ENCODE data around the gene CCDC149.

The CCDC149 gene

GRCh38 chr4:24894243-24894642, 18.6 kb downstream of the CCDC149 start:
- Histone ChIP-seq H3K4me2 (ENCODE audit: low read depth, low read length, poor library complexity, severe bottlenecking) (no peak overlapping the region), H4K20me1 (ENCODE audit: low read depth, low read length) (no peaks in the 10 kb centered on the region), H3K9ac (ENCODE audit: low read length) (no peak overlapping the region), H3K27ac (ENCODE audit: low read depth, low read length) (no peak overlapping the region), H3K27me3 (ENCODE audit: low read length) (no peaks in the 10 kb centered on the region), H3K4me3 (ENCODE audit: insufficient read depth, low read length, poor library complexity, severe bottlenecking) (no peak overlapping the region), H3K79me2 (ENCODE audit: insufficient read depth, low read length) (no peaks in the 10 kb centered on the region), H3K9me2 (replicated peaks; ENCODE audit: insufficient read depth, low read length) (no peaks in the 10 kb centered on the region), H3K9me3 (ENCODE audit: insufficient read depth, low read length) (no peaks in the 10 kb centered on the region), H2AFZ (ENCODE audit: low read depth, low read length, severe bottlenecking) (no peak overlapping the region), H3K36me3 (ENCODE audit: low read length) (no peaks in the 10 kb centered on the region), H3F3A (ENCODE audit: insufficient read depth) (no peaks in the 10 kb centered on the region)
- TF ChIP-seq CTCF (IDR thresholded peaks at IDR 0.05; ENCODE audit: insufficient read depth, low read length, poor library complexity, severe bottlenecking) (no peak), EZH2phosphoT487 (conservative IDR thresholded peaks at IDR 0.05; ENCODE audit: low read length) (no peak)

GRCh38 chr4:24892778-24893177, 20.1 kb downstream of the CCDC149 start:
- Histone ChIP-seq H3K27ac (ENCODE audit: low read depth, low read length) (no peak overlapping the region), H3K36me3 (ENCODE audit: low read length) (no peaks in the 10 kb centered on the region), H3K27me3 (ENCODE audit: low read length) (no peaks in the 10 kb centered on the region), H3K4me3 (ENCODE audit: insufficient read depth, low read length, poor library complexity, severe bottlenecking) (no peak overlapping the region), H2AFZ (ENCODE audit: low read depth, low read length, severe bottlenecking) (no peak overlapping the region), H4K20me1 (ENCODE audit: low read depth, low read length) (no peaks in the 10 kb centered on the region), H3K9ac (ENCODE audit: low read length) (no peak overlapping the region), H3K9me3 (ENCODE audit: insufficient read depth, low read length) (no peaks in the 10 kb centered on the region), H3K79me2 (ENCODE audit: insufficient read depth, low read length) (no peaks in the 10 kb centered on the region), H3F3A (ENCODE audit: insufficient read depth) (no peaks in the 10 kb centered on the region), H3K4me2 (ENCODE audit: low read depth, low read length, poor library complexity, severe bottlenecking) (no peak overlapping the region), H3K9me2 (replicated peaks; ENCODE audit: insufficient read depth, low read length) (no peaks in the 10 kb centered on the region)
- no peak for TF ChIP-seq CTCF (IDR thresholded peaks at IDR 0.05; ENCODE audit: insufficient read depth, low read length, poor library complexity, severe bottlenecking)
- TF ChIP-seq EZH2phosphoT487 (conservative IDR thresholded peaks at IDR 0.05; ENCODE audit: low read length) = no peak

GRCh38 chr4:24892278-24892677, 20.6 kb downstream of the CCDC149 start:
- Histone ChIP-seq H3F3A (ENCODE audit: insufficient read depth) (no peaks in the 10 kb centered on the region), H4K20me1 (ENCODE audit: low read depth, low read length) (no peaks in the 10 kb centered on the region), H2AFZ (ENCODE audit: low read depth, low read length, severe bottlenecking) (no peak overlapping the region), H3K9ac (ENCODE audit: low read length) (no peak overlapping the region), H3K27ac (ENCODE audit: low read depth, low read length) (no peak overlapping the region), H3K36me3 (ENCODE audit: low read length) (no peaks in the 10 kb centered on the region), H3K9me3 (ENCODE audit: insufficient read depth, low read length) (no peaks in the 10 kb centered on the region), H3K79me2 (ENCODE audit: insufficient read depth, low read length) (no peaks in the 10 kb centered on the region), H3K27me3 (ENCODE audit: low read length) (no peaks in the 10 kb centered on the region), H3K9me2 (replicated peaks; ENCODE audit: insufficient read depth, low read length) (no peaks in the 10 kb centered on the region), H3K4me2 (ENCODE audit: low read depth, low read length, poor library complexity, severe bottlenecking) (no peak overlapping the region), H3K4me3 (ENCODE audit: insufficient read depth, low read length, poor library complexity, severe bottlenecking) (no peak overlapping the region)
- no peak for TF ChIP-seq EZH2phosphoT487 (conservative IDR thresholded peaks at IDR 0.05; ENCODE audit: low read length)

- Histone ChIP-seq H3F3A (ENCODE audit: insufficient read depth) (no peaks in the 10 kb centered on the region), H3K9ac (ENCODE audit: low read length) (no peak overlapping the region), H3K79me2 (ENCODE audit: insufficient read depth, low read length) (no peaks in the 10 kb centered on the region), H3K27me3 (ENCODE audit: low read length) (no peaks in the 10 kb centered on the region), H3K27ac (ENCODE audit: low read depth, low read length) (no peak overlapping the region), H3K4me3 (ENCODE audit: insufficient read depth, low read length, poor library complexity, severe bottlenecking) (no peak overlapping the region), H3K9me3 (ENCODE audit: insufficient read depth, low read length) (no peaks in the 10 kb centered on the region), H3K9me2 (replicated peaks; ENCODE audit: insufficient read depth, low read length) (no peaks in the 10 kb centered on the region), H2AFZ (ENCODE audit: low read depth, low read length, severe bottlenecking) (no peak overlapping the region), H3K36me3 (ENCODE audit: low read length) (no peaks in the 10 kb centered on the region), H4K20me1 (ENCODE audit: low read depth, low read length) (no peaks in the 10 kb centered on the region), H3K4me2 (ENCODE audit: low read depth, low read length, poor library complexity, severe bottlenecking) (no peak overlapping the region)
- TF ChIP-seq CTCF (IDR thresholded peaks at IDR 0.05; ENCODE audit: insufficient read depth, low read length, poor library complexity, severe bottlenecking) (no peak), EZH2phosphoT487 (conservative IDR thresholded peaks at IDR 0.05; ENCODE audit: low read length) (no peak)
These were observed 22.2 kb downstream of the CCDC149 start for GRCh38 chr4:24890561-24891126.

Data from SU-DHL-6 (cell line).